GM21526 (cell line): Measurements from ENCODE around the gene PWP1.

Source experiments
- ATAC-seq: cut with Tn5 transposase; IDR thresholded peaks from one replicate; pipeline ENCODE4 v1.9.1; 2021; ENCODE audit warnings: moderate library complexity; ENCODE audit not compliant: unreplicated experiment, low FRiP score

PWP1 gene

GRCh38 chr12:107685360-107686248, at the start of gene PWP1:
Gene PWP1, plus strand, starts transcription at chr12:107685799. Its CDS starts 101 bp downstream, at chr12:107685900.
- peak; percentile 84 for ATAC-seq

- no peak for ATAC-seq
These were observed 44.4 kb upstream of the PWP1 start for GRCh38 chr12:107641154-107641553.

GRCh38 chr12:107642240-107642639, 43.4 kb upstream of the PWP1 start:
- ATAC-seq: no peak

GRCh38 chr12:107645630-107646333, 39.8 kb upstream of the PWP1 start:
- no peak for ATAC-seq

GRCh38 chr12:107646436-107646835, 39.2 kb upstream of the PWP1 start:
- no peak for ATAC-seq

- ATAC-seq: no peak
These were observed 35.9 kb upstream of the PWP1 start for GRCh38 chr12:107649661-107650061.

GRCh38 chr12:107650977-107651376, 34.6 kb upstream of the PWP1 start:
- ATAC-seq: no peak

- ATAC-seq: no peak
These were observed 33.8 kb upstream of the PWP1 start for GRCh38 chr12:107651571-107652449.

GRCh38 chr12:107653519-107653918, 32.1 kb upstream of the PWP1 start:
- no peak for ATAC-seq

- ATAC-seq: no peak
These were observed 30.7 kb upstream of the PWP1 start for GRCh38 chr12:107654873-107655272.

GRCh38 chr12:107655281-107656065, 30.1 kb upstream of the PWP1 start:
- ATAC-seq: no peak

GRCh38 chr12:107656302-107656701, 29.3 kb upstream of the PWP1 start:
- ATAC-seq: no peak

- no peak for ATAC-seq
These were observed 28.5 kb upstream of the PWP1 start for GRCh38 chr12:107657133-107657532.

- no peak for ATAC-seq
These were observed 28.0 kb upstream of the PWP1 start for GRCh38 chr12:107657621-107658020.

GRCh38 chr12:107660235-107660634, 25.4 kb upstream of the PWP1 start:
- ATAC-seq: no peak

GRCh38 chr12:107660861-107661415, 24.7 kb upstream of the PWP1 start:
- no peak for ATAC-seq

GRCh38 chr12:107661830-107662229, 23.8 kb upstream of the PWP1 start:
- no peak for ATAC-seq

GRCh38 chr12:107662484-107662883, 23.1 kb upstream of the PWP1 start:
- no peak for ATAC-seq

- no peak for ATAC-seq
These were observed 22.3 kb upstream of the PWP1 start for GRCh38 chr12:107663277-107663676.

GRCh38 chr12:107666009-107666408, 19.6 kb upstream of the PWP1 start:
- ATAC-seq: no peak
